Breast epithelium (tissue), 4 donors: ENCODE results near the gene PFDN1. TPM values are rescaled to one million over a fixed set of nuclear protein-coding genes. Genes with fewer than 3 reads are reported as not detected.

Experiments
- DNase-seq, 2 donors: peaks; one replicate each; pipeline ENCODE4 v3.0.0-alpha.2; 2019; ENCODE audit warnings: low spot score in 2 of 2
- H3K27ac ChIP-seq, 2 donors: fragments of 200-600 bp; sonication (generic) in 1 of 2; one replicate each; pipeline ENCODE4 v1.5.1; 2016 to 2019; ENCODE audit warnings: mild to moderate bottlenecking in 1 of 2
- H3K27me3 ChIP-seq, 2 donors: fragments of 200-600 bp; sonication (generic) in 1 of 2; one replicate each; pipeline versions ENCODE4 v1.5.1 to v1.6.0; 2017 to 2019; ENCODE audit warnings: control low read depth in 1 of 2, mild to moderate bottlenecking in 1 of 2
- H3K36me3 ChIP-seq: fragments of 200-600 bp; one replicate; pipeline ENCODE4 v1.5.1; 2019
- H3K4me1 ChIP-seq, 2 donors: fragments of 200-600 bp; sonication (generic); one replicate each; pipeline ENCODE4 v1.5.1; 2016 to 2019; ENCODE audit warnings: control low read depth in 1 of 2
- H3K4me3 ChIP-seq, 3 donors: fragments of 200-600 bp; sonication (generic); 1 replicate in 2 of 3; 2 replicates in 1 of 3; pipeline ENCODE4 v1.5.1; 2016 to 2019; ENCODE audit warnings: mild to moderate bottlenecking in 3 of 3, moderate library complexity in 2 of 3
- H3K9me3 ChIP-seq, 2 donors: fragments of 200-600 bp; sonication (generic) in 1 of 2; one replicate each; pipeline ENCODE4 v1.5.1; 2016 to 2019; ENCODE audit warnings: control low read depth in 1 of 2
- CTCF ChIP-seq, 3 donors: fragments of 450-650 bp; IDR thresholded peaks; one replicate each; pipeline ENCODE4 v1.5.1; 2016 to 2017; ENCODE audit warnings: antibody characterized with exemption in 3 of 3, mild to moderate bottlenecking in 3 of 3, moderate library complexity in 3 of 3
- POLR2A ChIP-seq: fragments of 450-650 bp; IDR thresholded peaks from one replicate; pipeline ENCODE4 v1.6.1; 2016; ENCODE audit warnings: antibody characterized with exemption, mild to moderate bottlenecking, moderate library complexity
- POLR2AphosphoS5 ChIP-seq, 3 donors: sonication (generic); formaldehyde crosslinking; IDR thresholded peaks; one replicate each; pipeline ENCODE4 v1.6.1; 2017; ENCODE audit warnings: antibody characterized with exemption in 3 of 3
- intact Hi-C: fragments of 100-400 bp; cut with DNase I; formaldehyde crosslinking; loops from one replicate; pipeline ENCODE4 v1.15.1; 2023; ENCODE audit warnings: low total_unique reads
- total RNA-seq, 3 donors: library from RNA; depleted of rRNA; stranded (reverse); fragments of >200 nt; gene quantifications; one replicate each; pipeline ENCODE4 v1.1.0, GENCODE V29; 2016

PFDN1 gene
- total RNA-seq, 3 donors from 2014 or later = 72.2 to 93.4 (median 86.3) TPM

- Histone ChIP-seq H3K4me3 (no peak overlapping the region), H3K27me3 (no peaks in the 10 kb centered on the region), H3K27ac (no peak overlapping the region), H3K9me3 (no peaks in the 10 kb centered on the region), H3K36me3 (no peaks in the 10 kb centered on the region), H3K4me1 (no peaks in the 10 kb centered on the region)
- no peak for TF ChIP-seq CTCF (IDR thresholded peaks at IDR 0.05)
- no peak for TF ChIP-seq POLR2AphosphoS5 (IDR thresholded peaks at IDR 0.05)
- TF ChIP-seq POLR2A = no peak
- intact Hi-C loops = loop anchor here (5.0 kb wide), 1 partner anchor 453 kb away; no protein-coding TSS in a partner anchor
- no peak for DNase-seq
Observed at GRCh38 chr5:140284013-140284412, 18.9 kb downstream of the PFDN1 start.

DNA sequence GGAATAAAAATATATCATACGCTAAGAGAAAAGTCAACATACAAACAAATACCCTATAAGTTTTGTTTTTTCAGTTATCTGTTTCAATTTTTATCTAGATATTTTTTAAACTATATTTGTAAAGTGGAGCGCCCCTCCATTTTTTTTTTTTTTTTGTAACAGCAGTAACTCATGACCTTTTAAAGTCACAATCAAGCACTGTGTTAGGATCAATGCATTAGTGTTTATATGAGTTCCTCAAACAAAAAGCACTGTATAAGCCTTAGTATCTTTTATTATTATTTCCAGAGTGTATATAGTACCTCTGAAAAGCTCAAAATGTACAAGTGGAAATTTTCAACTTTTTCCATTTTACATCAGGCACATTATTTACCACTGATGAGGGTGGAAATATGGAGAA, 20.6 kb downstream of the PFDN1 start:
- no peak for DNase-seq
- no peak overlapping the region for H3K27ac ChIP-seq

GRCh38 chr5:140275837-140276236, 27.1 kb downstream of the PFDN1 start:
- no peak for TF ChIP-seq POLR2AphosphoS5 (IDR thresholded peaks at IDR 0.05)
- intact Hi-C loops = no loop called here
- Histone ChIP-seq H3K4me3 (no peak overlapping the region), H3K27ac (no peak overlapping the region), H3K27me3 (no peaks in the 10 kb centered on the region), H3K36me3 (no peaks in the 10 kb centered on the region), H3K9me3 (no peaks in the 10 kb centered on the region), H3K4me1 (no peaks in the 10 kb centered on the region)
- DNase-seq = no peak

More for the DNA sequence above, 20.6 kb downstream of the PFDN1 start:
- H3K4me1 ChIP-seq = no peaks in the 10 kb centered on the region
- TF ChIP-seq POLR2A (no peak), POLR2AphosphoS5 (IDR thresholded peaks at IDR 0.05) (no peak), CTCF (IDR thresholded peaks at IDR 0.05) (no peak)
- no peaks in the 10 kb centered on the region for H3K9me3 ChIP-seq
- intact Hi-C loops = loop anchor here (5.0 kb wide), 1 partner anchor 455 kb away; no protein-coding TSS in a partner anchor
- H3K36me3 ChIP-seq = no peaks in the 10 kb centered on the region
- no peaks in the 10 kb centered on the region for H3K27me3 ChIP-seq
- H3K4me3 ChIP-seq = no peak overlapping the region

DNA sequence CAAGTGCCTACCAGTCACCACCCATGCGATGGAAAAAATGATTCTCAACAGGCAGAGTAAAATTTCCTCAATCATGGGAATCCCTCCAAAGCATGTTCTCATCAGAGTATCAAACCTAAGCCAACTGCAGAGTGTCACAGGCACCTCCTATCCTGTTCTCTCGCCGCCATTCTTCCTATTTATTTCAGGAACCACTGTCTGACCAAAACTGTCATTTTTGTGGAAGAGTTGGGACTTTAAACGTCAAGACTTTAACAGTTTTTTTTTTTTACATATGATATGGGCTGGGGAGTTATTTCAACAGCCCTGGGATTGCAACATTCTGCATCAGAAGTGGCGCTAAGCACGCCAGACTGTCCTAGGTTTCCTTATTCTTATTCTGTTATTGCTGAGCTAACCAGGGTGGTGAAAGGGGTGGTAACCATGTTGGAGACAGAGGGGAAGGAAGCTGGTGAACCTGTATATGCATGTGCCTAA, 29.5 kb downstream of the PFDN1 start:
- Histone ChIP-seq H3K4me1 (no peaks in the 10 kb centered on the region), H3K9me3 (no peaks in the 10 kb centered on the region), H3K36me3 (no peaks in the 10 kb centered on the region), H3K4me3 (no peak overlapping the region), H3K27ac (no peak overlapping the region), H3K27me3 (no peaks in the 10 kb centered on the region)
- intact Hi-C loops = no loop called here
- DNase-seq = no peak
- TF ChIP-seq POLR2A = no peak
- no peak for TF ChIP-seq POLR2AphosphoS5 (IDR thresholded peaks at IDR 0.05)
- TF ChIP-seq CTCF (IDR thresholded peaks at IDR 0.05) = no peak

DNA sequence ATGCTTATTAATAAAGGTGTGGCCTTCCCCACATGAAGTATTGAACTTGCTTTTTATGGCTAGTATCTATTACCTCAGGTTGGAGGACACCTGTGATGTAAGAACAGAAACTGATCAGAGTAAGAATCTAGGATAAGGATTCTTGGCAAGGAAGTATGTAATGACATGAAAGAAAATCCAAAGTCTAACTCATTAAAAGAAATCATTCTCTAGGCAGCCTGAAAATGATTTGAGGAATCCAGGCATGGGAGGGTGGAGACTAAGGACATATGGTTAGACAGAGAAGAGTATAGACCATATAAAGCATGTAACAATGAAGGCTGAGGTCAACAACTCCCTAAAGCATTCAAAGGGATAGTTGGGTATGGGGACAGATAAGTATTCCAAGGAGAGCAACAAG, 32.9 kb downstream of the PFDN1 start:
- H3K27ac ChIP-seq = no peak overlapping the region
- TF ChIP-seq CTCF (IDR thresholded peaks at IDR 0.05) (no peak), POLR2A (no peak), POLR2AphosphoS5 (IDR thresholded peaks at IDR 0.05) (no peak)
- no peaks in the 10 kb centered on the region for H3K36me3 ChIP-seq
- no peaks in the 10 kb centered on the region for H3K4me1 ChIP-seq
- no peak overlapping the region for H3K4me3 ChIP-seq
- intact Hi-C loops = no loop called here
- no peak for DNase-seq
- H3K27me3 ChIP-seq = no peaks in the 10 kb centered on the region
- no peaks in the 10 kb centered on the region for H3K9me3 ChIP-seq

GRCh38 chr5:140267559-140268018, 35.3 kb downstream of the PFDN1 start:
- no peak for DNase-seq
- intact Hi-C loops = no loop called here
- H3K4me1 ChIP-seq = no peaks in the 10 kb centered on the region
- no peak for TF ChIP-seq CTCF (IDR thresholded peaks at IDR 0.05)
- no peak for TF ChIP-seq POLR2AphosphoS5 (IDR thresholded peaks at IDR 0.05)
- TF ChIP-seq POLR2A = no peak
- no peaks in the 10 kb centered on the region for H3K36me3 ChIP-seq
- no peaks in the 10 kb centered on the region for H3K9me3 ChIP-seq
- no peaks in the 10 kb centered on the region for H3K27me3 ChIP-seq
- peak overlapping the region in 1 of 2 donors; percentile 53 for H3K27ac ChIP-seq
- no peak overlapping the region for H3K4me3 ChIP-seq
